ENCODE measurements around the gene GLIS1.
"Not testable (repeated sequence)": the region's sequence is repeated elsewhere in the genome, so short reads cannot be mapped to it uniquely, and the experiment has no call there.

GLIS1 gene

GRCh38 chr1:53572065-53572814, 166.7 kb downstream of the GLIS1 start:
- DNase-seq (ENCODE audit: low read depth in 4 of 4, low spot score in 1 of 4), result no peak

GRCh38 chr1:53568540-53568939, 170.4 kb downstream of the GLIS1 start:
- no peak for DNase-seq (ENCODE audit: low read depth in 4 of 4, low spot score in 1 of 4)

DNA sequence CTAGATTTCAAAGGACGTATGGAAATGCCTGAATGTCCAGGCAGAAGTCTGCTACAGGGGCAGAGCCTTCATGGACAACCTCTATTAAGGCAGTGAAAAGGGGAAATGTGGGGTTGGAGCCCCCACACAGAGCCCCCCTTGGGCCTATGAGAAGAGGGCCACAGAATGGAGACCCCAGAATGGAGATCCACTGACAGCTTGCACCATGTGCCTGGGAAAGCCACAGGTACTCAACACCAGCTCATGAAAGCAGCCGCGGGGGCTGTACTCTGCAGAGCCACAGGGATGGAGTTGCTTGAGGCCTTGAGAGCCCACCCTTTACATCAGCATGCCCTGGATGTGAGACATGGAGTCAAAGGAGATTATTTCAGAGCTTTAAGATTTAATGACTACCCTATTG, 171.1 kb downstream of the GLIS1 start:
- no peak for DNase-seq (ENCODE audit: low read depth in 4 of 4, low spot score in 1 of 4)

- no peak for DNase-seq (ENCODE audit: low read depth in 4 of 4, low spot score in 1 of 4)
These were observed 171.5 kb downstream of the GLIS1 start for GRCh38 chr1:53567450-53567849.

DNA sequence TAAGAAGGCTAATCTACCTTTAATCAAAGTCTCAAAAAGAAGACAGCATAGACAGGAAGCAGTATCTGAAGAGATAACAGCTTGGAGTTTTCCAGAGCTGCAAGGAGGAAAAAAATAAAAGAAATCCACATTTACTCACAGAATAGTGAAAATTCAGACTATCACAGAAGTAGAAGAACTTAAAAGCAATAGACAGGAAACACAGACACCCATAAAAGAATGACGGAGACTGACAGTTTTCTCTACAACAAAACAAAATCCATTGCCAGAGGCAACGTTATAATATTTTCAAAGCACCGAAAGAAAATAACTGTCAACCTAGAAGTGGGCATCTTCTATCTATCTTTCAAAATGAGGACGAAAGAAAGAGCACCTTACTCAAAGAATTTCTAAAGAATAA, 175.4 kb downstream of the GLIS1 start:
- no peak for DNase-seq (ENCODE audit: low read depth in 4 of 4, low spot score in 1 of 4)

- no peak for DNase-seq (ENCODE audit: low read depth in 4 of 4, low spot score in 1 of 4)
These were observed 176.0 kb downstream of the GLIS1 start for GRCh38 chr1:53562981-53563379.

DNA sequence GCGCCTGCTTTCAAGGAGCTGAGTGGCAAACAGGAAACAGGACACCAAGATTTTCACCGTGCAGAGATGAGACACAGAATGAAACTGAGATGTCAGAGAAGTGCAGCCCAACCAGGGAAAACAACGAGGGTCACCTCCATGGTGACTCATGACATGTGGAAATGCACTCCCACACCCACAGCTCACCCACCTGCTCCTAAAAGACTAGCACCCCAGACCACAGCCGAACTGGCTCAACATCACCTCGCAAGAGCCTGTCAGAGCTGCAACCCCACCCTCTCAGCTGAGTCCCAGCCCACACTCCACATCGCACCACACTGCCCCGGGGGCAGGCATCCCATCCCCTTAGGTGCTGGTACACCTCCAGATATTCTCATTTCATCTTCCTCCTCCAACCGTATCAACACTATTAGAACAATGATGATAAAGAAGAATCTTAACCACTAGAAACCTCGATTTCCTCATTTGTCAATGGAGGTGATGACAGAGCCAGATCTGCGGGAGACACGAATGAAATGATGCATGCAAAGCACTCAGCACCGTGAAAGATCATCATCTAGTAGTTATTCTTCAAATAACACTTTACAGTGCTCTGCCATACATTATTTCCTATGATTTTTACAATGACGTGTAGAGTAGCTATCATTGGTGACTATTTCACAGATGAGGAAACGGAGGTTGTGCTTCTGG, 176.5 kb downstream of the GLIS1 start:
- DNase-seq (ENCODE audit: low read depth in 4 of 4, low spot score in 1 of 4), result peak in 1 of 4 experiments; percentile 21

DNA sequence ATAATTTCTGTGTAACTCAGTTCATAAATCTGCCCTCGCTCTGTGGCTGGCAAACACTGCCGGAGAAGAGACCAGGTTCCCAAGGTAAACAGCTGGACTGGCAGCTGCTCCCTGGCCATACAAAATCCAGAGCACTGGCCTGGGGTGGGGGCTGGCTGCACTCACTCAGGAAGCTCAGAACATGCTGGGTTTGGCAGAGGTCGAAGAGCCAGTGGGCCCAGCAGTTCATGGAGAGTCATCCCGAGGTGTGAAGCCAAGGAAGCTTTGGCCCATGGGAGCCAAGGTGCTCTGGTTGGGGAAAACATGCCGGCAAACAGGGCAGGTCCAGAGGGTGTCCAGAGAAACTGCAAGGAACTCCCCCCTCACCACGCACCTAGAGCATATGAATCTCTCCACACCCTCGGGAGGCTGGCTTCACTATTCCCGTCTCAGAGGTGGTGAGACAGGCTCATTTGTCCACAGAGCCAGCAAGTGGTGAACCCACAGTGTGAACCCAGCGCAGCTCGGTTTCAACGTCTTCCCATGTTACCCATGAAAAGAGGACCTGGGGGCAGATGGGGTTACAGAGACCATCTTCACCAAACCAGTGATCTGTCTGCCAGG, 177.4 kb downstream of the GLIS1 start:
- no peak for DNase-seq (ENCODE audit: low read depth in 4 of 4, low spot score in 1 of 4)

GRCh38 chr1:53560581-53561502, 178.1 kb downstream of the GLIS1 start:
- no peak for DNase-seq (ENCODE audit: low read depth in 4 of 4, low spot score in 1 of 4)

DNA sequence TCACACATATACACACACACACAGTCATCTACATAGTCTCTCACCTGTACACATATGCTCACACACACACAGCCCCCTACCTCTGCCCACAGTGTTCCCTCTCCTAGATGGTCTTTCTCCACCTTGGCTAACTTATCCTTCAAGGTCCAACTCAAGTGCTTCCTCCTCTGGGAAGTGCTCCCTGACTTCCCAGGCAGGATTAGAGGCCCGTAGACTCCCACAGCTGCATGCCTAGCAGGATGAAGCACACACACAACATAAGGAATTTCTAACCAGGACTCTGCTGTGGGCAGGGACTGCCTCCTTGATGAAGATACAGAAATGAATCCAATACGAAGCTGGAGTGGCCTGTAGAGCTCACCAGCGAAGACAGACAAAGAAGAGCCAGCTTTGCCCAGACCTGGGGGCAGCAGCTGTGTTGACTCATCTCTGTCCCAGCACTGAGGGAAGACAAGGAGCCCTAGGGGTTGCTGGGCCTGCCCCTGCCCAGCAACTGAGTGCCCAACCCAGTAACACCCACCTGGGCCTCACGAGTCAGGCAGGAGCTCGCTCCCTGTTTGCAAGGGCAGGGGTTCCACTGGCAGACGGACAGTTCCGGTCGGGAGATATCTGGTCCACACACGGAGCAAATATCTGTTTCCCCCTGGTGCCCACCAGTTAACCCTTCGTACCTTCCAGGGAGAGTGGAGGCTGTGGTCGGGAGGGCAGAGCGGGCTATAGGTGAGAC, 178.9 kb downstream of the GLIS1 start:
- no peak for DNase-seq (ENCODE audit: low read depth in 4 of 4, low spot score in 1 of 4)

DNA sequence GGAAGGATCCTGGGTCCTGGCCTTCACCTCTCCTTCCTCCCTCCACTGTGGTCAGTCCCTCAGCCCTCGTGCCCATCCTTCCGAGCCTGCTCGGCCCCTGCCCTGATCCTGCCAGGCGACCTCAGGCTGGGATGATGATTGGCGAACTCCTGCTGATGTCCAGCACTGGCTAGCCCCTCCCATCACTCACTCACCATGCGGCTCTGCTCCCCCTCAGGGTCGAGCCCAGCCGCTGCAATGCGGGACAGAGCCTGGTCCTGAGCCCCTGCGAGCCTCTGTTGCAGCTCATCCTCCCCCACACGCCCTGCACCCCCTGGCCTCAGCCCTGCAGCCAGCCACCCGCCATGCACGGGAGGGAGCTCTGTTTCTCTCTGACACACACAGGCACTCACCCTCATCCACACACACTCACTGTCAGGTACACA, 179.6 kb downstream of the GLIS1 start:
- DNase-seq (ENCODE audit: low read depth in 4 of 4, low spot score in 1 of 4), result no peak

GRCh38 chr1:53558739-53559315, 180.1 kb downstream of the GLIS1 start:
- DNase-seq (ENCODE audit: low read depth in 4 of 4, low spot score in 1 of 4), result no peak

DNA sequence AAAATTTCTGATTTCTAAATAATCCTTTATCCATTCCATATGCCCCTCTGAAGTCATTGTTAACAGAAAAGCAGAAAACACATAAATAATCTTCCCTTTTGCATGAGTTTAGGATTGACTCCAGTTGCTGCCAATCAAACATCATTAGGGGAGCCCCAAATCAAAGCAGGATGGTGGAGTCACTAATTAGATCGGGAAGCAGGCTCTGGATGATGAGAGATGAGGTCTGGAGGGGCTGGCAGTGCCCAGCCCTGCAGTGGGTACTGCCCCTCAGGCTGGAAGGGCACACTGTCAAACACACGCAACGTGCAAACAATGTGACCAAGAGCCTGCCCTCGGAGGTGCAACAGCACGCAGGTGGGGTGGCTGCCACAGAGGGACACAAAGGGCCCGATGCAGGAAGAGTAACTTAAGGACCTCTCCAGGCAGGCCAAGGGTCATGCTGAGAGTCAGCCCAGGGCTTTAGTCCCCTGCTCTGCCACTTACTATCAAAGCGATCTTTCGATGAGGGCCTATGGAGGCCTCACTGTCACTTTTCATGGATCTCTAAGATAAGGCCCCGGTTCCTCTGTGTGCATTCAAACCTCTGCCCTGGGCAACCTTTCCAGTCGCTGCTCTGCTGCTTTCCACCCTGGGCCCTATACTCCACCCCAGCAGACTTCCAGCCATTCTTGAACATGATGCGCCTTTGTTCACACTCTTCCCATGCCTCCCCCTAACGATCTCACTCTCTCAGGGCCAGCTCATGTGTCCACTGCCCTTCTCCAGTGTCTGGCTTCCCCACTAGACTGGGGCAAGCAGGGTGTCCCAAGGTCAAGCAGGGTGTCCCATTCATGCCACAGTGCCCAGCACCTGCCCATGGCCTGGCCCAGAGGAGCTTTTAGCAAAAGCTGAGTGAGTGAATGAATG, 180.9 kb downstream of the GLIS1 start:
- no peak for DNase-seq (ENCODE audit: low read depth in 4 of 4, low spot score in 1 of 4)

GRCh38 chr1:53557369-53557768, 181.6 kb downstream of the GLIS1 start:
- no peak for DNase-seq (ENCODE audit: low read depth in 4 of 4, low spot score in 1 of 4)

GRCh38 chr1:53556657-53557227, 182.2 kb downstream of the GLIS1 start:
- no peak for DNase-seq (ENCODE audit: low read depth in 4 of 4, low spot score in 1 of 4)

DNA sequence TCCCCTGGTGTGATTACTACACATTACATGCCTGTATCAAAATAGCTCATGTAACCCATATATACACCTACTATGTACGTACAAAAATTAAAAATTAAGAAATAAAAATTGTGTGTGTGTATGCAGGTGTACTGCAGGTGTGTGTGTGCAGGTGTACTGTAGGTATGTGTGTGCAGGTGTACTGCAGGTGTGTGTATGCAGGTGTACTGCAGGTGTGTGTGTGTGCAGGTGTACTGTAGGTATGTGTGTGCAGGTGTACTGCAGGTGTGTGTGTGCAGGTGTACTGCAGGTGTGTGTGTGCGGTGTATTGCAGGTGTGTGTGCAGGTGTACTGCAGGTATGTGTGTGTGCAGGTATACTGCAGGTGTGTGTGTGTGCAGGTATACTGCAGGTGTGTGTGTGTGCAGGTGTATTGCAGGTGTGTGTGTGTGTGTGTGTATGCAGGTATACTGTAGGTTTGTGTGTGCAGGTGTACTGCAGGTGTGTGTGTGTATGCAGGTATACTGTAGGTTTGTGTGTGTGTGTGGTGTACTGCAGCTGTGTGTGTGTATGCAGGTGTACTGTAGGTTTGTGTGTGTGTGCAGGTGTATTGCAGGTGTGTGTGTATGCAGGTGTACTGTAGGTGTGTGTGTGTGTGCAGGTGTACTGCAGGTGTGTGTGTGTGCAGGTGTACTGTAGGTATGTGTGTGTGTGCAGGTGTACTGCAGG, 183.2 kb downstream of the GLIS1 start:
- DNase-seq (ENCODE audit: low read depth in 4 of 4, low spot score in 1 of 4), result not testable (repeated sequence)

DNA sequence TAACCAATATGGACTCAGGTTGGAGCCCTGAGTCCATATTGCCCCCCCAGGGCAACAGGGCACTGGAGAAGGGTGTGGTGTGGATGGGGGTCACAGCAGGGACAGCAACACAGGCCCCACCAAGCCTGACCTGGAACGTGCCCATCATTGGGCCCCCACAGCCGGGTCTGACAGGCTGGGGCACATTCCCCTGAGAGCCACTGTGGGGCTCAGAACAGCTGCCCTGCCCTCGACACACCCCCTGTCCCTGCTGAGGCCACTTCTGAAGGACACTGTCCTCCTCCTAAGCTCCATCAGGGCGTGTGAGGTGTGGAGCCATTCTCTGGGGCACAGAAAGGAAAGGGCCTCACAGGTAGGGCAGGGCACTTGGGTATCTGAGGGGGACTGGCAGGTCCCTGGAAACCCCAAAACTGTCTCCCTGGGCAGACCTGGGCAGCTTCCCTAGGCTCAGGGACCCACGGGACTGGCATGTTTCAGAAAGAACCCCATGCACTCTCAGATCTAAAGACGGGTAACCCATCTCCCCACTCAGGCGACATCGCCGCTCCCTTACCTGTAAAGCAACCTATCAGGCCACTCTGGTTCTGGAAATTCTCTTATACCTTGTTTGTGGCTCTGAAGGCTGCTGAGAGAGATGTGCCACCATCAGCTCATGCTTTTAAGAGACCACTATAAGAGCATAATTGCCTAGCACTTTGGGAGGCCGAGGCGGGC, 184.2 kb downstream of the GLIS1 start:
- DNase-seq (ENCODE audit: low read depth in 4 of 4, low spot score in 1 of 4), result no peak
